HFF-Myc (cell line): ENCODE measurements around the gene HIVEP3.

Experiments used
- DNase-seq: peaks from one replicate; pipeline ENCODE4 v3.0.0-alpha.2; 2011; ENCODE audit warnings: low read depth; ENCODE audit errors: extremely low read depth
- H3K4me3 ChIP-seq: replicated peaks from 2 replicates; pipeline ENCODE4 v1.5.1; 2011; ENCODE audit warnings: low read depth, mild to moderate bottlenecking, control low read depth, low read length
- CTCF ChIP-seq: IDR thresholded peaks from 2 replicates; pipeline ENCODE4 v1.5.1; 2012; ENCODE audit warnings: mild to moderate bottlenecking, low read depth, low read length, control low read depth; ENCODE audit errors: missing control alignments

The HIVEP3 gene

GRCh38 chr1:41619511-41620364 is 299.0 kb downstream of the HIVEP3 start:
- no peak overlapping the region for H3K4me3 ChIP-seq
- DNase-seq: no peak
- TF ChIP-seq CTCF: no peak

- no peak for DNase-seq
- no peak overlapping the region for H3K4me3 ChIP-seq
- no peak for TF ChIP-seq CTCF
Observed at GRCh38 chr1:41618871-41619270, 299.9 kb downstream of the HIVEP3 start.

DNA sequence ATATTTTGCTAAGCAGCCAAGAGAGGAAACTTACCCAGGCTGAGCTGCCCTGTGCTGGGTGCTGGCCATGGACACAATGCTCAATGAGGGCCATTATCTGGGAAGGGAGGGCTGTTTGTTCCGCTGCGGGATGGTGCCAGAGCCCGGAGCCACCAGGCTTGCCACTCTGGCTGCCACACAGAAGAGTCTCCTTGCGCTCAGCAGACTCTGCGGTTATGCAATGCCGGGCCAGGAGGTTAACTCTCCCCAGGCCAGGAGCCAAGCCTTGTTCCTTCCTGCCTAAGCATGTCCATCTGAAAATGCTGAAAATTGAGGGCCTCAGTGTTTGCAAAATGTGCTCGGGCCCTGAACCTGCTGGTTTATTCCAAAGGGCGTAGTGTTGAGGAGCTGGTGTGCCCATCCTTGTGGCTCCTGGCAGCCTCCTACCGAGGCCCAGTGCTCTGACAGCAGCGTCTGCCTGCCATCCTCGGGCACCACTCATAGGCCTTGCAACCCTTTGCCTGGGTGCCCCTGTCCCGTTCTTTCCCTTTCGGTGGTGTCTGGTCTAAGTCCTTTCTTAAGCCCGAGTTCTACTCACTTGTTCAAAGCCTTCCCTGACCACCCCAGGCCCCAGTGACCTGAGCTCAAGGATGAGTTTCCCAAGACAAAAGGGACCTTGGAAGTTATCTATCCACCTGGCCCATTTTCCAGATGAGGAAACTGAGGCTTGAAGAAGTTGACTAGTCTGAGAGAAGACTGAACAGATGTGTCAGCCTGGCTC is 300.5 kb downstream of the HIVEP3 start:
- H3K4me3 ChIP-seq: no peak overlapping the region
- no peak for DNase-seq
- no peak for TF ChIP-seq CTCF

- H3K4me3 ChIP-seq: no peak overlapping the region
- TF ChIP-seq CTCF: no peak
- no peak for DNase-seq
Observed at GRCh38 chr1:41617336-41617735, 301.4 kb downstream of the HIVEP3 start.

GRCh38 chr1:41616563-41616962 is 302.2 kb downstream of the HIVEP3 start:
- no peak overlapping the region for H3K4me3 ChIP-seq
- no peak for DNase-seq
- no peak for TF ChIP-seq CTCF

- no peak overlapping the region for H3K4me3 ChIP-seq
- no peak for DNase-seq
- no peak for TF ChIP-seq CTCF
Observed at GRCh38 chr1:41615981-41616380, 302.7 kb downstream of the HIVEP3 start.
